ENCODE results near the gene XDH.

DNA sequence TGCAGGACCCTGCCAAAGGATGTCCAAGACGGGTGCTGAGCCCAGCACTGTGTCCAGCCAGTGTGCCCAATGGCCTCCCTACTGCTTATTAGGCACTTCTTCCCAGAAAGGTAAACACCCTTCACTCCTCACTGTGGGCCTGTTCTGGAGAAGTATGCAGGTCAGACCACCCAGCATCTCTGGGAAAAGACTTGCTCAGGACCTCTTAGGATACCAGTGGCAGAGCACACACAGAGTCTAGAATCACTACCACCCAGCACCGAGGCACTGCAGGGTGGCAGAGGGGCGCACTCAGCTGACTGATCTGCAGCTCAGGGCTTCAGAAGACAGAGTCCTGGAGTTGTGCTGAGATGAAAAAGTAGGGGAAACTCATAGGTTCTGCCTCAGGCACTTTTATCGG lies 25.8 kb downstream of the XDH start:
- TF ChIP-seq CTCF (IDR thresholded peaks at IDR 0.05): no peak
- no peak for TF ChIP-seq POLR2A (IDR thresholded peaks at IDR 0.05)
- no peak for TF ChIP-seq EP300 (IDR thresholded peaks at IDR 0.05; ENCODE audit: low read depth)
